Measurements from ENCODE around the gene KRT7.

GRCh38 chr12:52271158-52271557 is 38.1 kb downstream of the KRT7 start:
- TF ChIP-seq CTCF (IDR thresholded peaks at IDR 0.05; ENCODE audit: low read depth, low read length) = no peak
- TF ChIP-seq EZH2phosphoT487 (IDR thresholded peaks at IDR 0.05; ENCODE audit: low read depth) = no peak

Measured in OCI-LY3 (cell line).